H1 (cell line): ENCODE measurements around the gene GFAP. TPM values are rescaled to one million over a fixed set of nuclear protein-coding genes. Genes with fewer than 3 reads are reported as not detected.

Experiments
- USF2 ChIP-seq: IDR thresholded peaks from 2 replicates; pipeline ENCODE4 v1.6.1; 2011; ENCODE audit warnings: low read length, improper control_type of control experiment
- polyA plus RNA-seq, 7 experiments: library from polyadenylated mRNA; depleted of rRNA in 3 of 7; stranded (reverse) in 5 of 7; unstranded in 2 of 7; fragments of >200 nt in 5 of 7; fragments of 200-250 nt in 2 of 7; gene quantifications; 1 replicate in 5 of 7; 2 replicates in 1 of 7; 4 replicates in 1 of 7; pipeline versions ENCODE4 v1.2.1 to v1.2.3, GENCODE V29; 2011 to 2013; ENCODE audit warnings: missing spikeins in 2 of 7, mixed read lengths in 2 of 7
- total RNA-seq: library from RNA; stranded (reverse); fragmentation: NEBNext Ultra II Directional; extraction: Animal tissue kit (Norgen Biotek cat#: 25700); gene quantifications from 2 replicates; pipeline ENCODE4 v1.2.1, GENCODE V29; 2021

GFAP gene
- total and polyA plus RNA-seq, 2 of the 8 experiments (the other 6 are each of a cell fraction or from before 2014, with no cell fraction given): 1.3 to 1.5 TPM

GRCh38 chr17:44865231-44865660 is 50.1 kb downstream of the GFAP start (continued):
- no peak for TF ChIP-seq USF2
